Suprapubic skin (tissue), 3 donors: Measurements from ENCODE around the gene PGAP1.

Source experiments
- EP300 ChIP-seq: sonication (generic); formaldehyde crosslinking; IDR thresholded peaks from one replicate; pipeline ENCODE4 v1.6.1; 2017; ENCODE audit warnings: antibody characterized with exemption
- POLR2A ChIP-seq, 2 donors: fragments of 450-650 bp; IDR thresholded peaks; one replicate each; pipeline ENCODE4 v1.6.1; 2017; ENCODE audit warnings: antibody characterized with exemption in 2 of 2, mild to moderate bottlenecking in 2 of 2, moderate library complexity in 2 of 2
- TF ChIP-seq, protein P1 (sequence below), 2 donors: fragments of 200-600 bp in 1 of 2; fragments of 450-650 bp in 1 of 2; sonication (generic) in 1 of 2; IDR thresholded peaks; one replicate each; pipeline ENCODE4 v1.5.1; 2016 to 2019; ENCODE audit warnings: antibody characterized with exemption in 2 of 2, mild to moderate bottlenecking in 1 of 2, moderate library complexity in 1 of 2

DNA sequence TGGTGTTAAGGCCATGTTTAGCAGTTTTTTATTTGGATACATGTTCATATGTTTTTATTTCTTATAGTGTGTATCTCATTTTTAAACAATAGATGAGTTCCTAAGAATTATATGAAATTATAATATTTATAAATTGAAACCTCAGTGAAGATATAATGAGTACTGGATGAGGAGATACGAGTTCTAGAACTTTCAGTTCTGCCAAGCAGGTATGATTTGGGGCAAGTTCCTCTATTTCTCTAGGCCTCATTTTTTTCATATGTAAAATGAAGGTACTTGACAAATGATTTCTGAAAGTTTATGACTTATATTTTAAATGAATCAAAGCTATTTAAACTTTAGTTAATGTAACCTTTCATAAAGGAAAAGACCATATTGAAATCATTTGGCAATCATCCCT, 8.2 kb upstream of the PGAP1 start:
- TF ChIP-seq, protein P1, sequence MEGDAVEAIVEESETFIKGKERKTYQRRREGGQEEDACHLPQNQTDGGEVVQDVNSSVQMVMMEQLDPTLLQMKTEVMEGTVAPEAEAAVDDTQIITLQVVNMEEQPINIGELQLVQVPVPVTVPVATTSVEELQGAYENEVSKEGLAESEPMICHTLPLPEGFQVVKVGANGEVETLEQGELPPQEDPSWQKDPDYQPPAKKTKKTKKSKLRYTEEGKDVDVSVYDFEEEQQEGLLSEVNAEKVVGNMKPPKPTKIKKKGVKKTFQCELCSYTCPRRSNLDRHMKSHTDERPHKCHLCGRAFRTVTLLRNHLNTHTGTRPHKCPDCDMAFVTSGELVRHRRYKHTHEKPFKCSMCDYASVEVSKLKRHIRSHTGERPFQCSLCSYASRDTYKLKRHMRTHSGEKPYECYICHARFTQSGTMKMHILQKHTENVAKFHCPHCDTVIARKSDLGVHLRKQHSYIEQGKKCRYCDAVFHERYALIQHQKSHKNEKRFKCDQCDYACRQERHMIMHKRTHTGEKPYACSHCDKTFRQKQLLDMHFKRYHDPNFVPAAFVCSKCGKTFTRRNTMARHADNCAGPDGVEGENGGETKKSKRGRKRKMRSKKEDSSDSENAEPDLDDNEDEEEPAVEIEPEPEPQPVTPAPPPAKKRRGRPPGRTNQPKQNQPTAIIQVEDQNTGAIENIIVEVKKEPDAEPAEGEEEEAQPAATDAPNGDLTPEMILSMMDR (IDR thresholded peaks at IDR 0.05): no peak
- no peak for TF ChIP-seq POLR2A (IDR thresholded peaks at IDR 0.05)
- TF ChIP-seq EP300: no peak
